DOHH2 (cell line): ENCODE results near the gene DAAM2.

Source experiments
- H3F3A ChIP-seq: fragments of 200-600 bp; sonication (generic), shearing (Covaris generic); 2 replicates; pipeline ENCODE4 v1.6.0; 2016; ENCODE audit warnings: antibody characterized with exemption, mild to moderate bottlenecking; ENCODE audit not compliant: control insufficient read depth, insufficient read depth
- H3K27ac ChIP-seq: fragments of 200-600 bp; sonication (generic); 2 replicates; pipeline ENCODE4 v1.5.1; 2014; ENCODE audit warnings: low read depth, mild to moderate bottlenecking, low read length, moderate library complexity
- H3K27me3 ChIP-seq: fragments of 200-600 bp; sonication (generic); 2 replicates; pipeline ENCODE4 v1.6.1; 2014; ENCODE audit warnings: mild to moderate bottlenecking, low read length, mixed read lengths; ENCODE audit not compliant: control insufficient read depth
- H3K36me3 ChIP-seq: fragments of 200-600 bp; sonication (generic); 2 replicates; pipeline ENCODE4 v1.6.1; 2014; ENCODE audit warnings: mild to moderate bottlenecking, low read length, moderate library complexity, mixed read lengths; ENCODE audit not compliant: control insufficient read depth
- H3K4me1 ChIP-seq: fragments of 200-600 bp; sonication (generic); 2 replicates; pipeline ENCODE4 v1.6.1; 2014; ENCODE audit warnings: mild to moderate bottlenecking, low read length, mixed read lengths; ENCODE audit not compliant: control insufficient read depth
- H3K4me2 ChIP-seq: fragments of 200-600 bp; sonication (generic); 2 replicates; pipeline ENCODE4 v1.6.0; 2014; ENCODE audit warnings: mild to moderate bottlenecking, low read length, moderate library complexity
- H3K4me3 ChIP-seq: fragments of 200-600 bp; sonication (generic); 2 replicates; pipeline ENCODE4 v1.5.1; 2014; ENCODE audit warnings: mild to moderate bottlenecking, low read length, mixed read lengths
- H3K79me2 ChIP-seq: fragments of 200-600 bp; sonication (generic); 2 replicates; pipeline ENCODE4 v1.6.1; 2014; ENCODE audit warnings: mild to moderate bottlenecking, low read length, mixed read lengths; ENCODE audit not compliant: control insufficient read depth
- H3K9me2 ChIP-seq: fragments of 200-600 bp; sonication (generic); replicated peaks from 2 replicates; pipeline ENCODE4 v1.6.1; 2014; ENCODE audit warnings: mild to moderate bottlenecking, low read length, mixed read lengths; ENCODE audit not compliant: control insufficient read depth
- H3K9me3 ChIP-seq: fragments of 200-600 bp; sonication (generic); 2 replicates; pipeline ENCODE4 v1.6.1; 2014; ENCODE audit warnings: antibody characterized with exemption, low read length, mixed read lengths; ENCODE audit not compliant: control insufficient read depth, insufficient read depth
- H4K20me1 ChIP-seq: fragments of 200-600 bp; sonication (generic); 2 replicates; pipeline ENCODE4 v1.6.0; 2014; ENCODE audit warnings: low read depth, mild to moderate bottlenecking, antibody characterized with exemption, low read length, moderate library complexity; ENCODE audit not compliant: control insufficient read depth, insufficient read depth
- CTCF ChIP-seq: fragments of 200-600 bp; sonication (generic); IDR thresholded peaks from one replicate; pipeline ENCODE4 v1.5.1; 2014; ENCODE audit warnings: antibody characterized with exemption, mild to moderate bottlenecking, low read depth, low read length; ENCODE audit not compliant: poor library complexity, severe bottlenecking
- EZH2phosphoT487 ChIP-seq: fragments of 200-600 bp; sonication (generic); IDR thresholded peaks from 2 replicates; pipeline ENCODE4 v1.6.1; 2017; ENCODE audit warnings: borderline replicate concordance, mild to moderate bottlenecking, antibody characterized with exemption, low read length, moderate library complexity, mixed read lengths

Gene DAAM2

GRCh38 chr6:39853604-39854003, 61.4 kb downstream of the DAAM2 start:
- TF ChIP-seq EZH2phosphoT487 = no peak
- no peaks in the 10 kb centered on the region for H3K9me3 ChIP-seq
- H3K4me2 ChIP-seq = no peak overlapping the region
- 0 out of 2 replicates have a peak, but pooled peaks cover 2% of the 10 kb centered on the region for H3K4me1 ChIP-seq
- no peaks in the 10 kb centered on the region for H3F3A ChIP-seq
- H3K9me2 ChIP-seq = no peaks in the 10 kb centered on the region
- no peaks in the 10 kb centered on the region for H3K79me2 ChIP-seq
- no peak overlapping the region for H3K27ac ChIP-seq
- H4K20me1 ChIP-seq = no peaks in the 10 kb centered on the region
- H3K4me3 ChIP-seq = no peak overlapping the region
- no peaks in the 10 kb centered on the region for H3K27me3 ChIP-seq
- no peaks in the 10 kb centered on the region for H3K36me3 ChIP-seq

- Histone ChIP-seq H3K27me3 (no peaks in the 10 kb centered on the region), H3K36me3 (no peaks in the 10 kb centered on the region), H3K4me3 (no peak overlapping the region), H3K79me2 (no peaks in the 10 kb centered on the region), H3K4me1 (0 out of 2 replicates have a peak, but pooled peaks cover 2% of the 10 kb centered on the region), H3F3A (no peaks in the 10 kb centered on the region), H3K27ac (no peak overlapping the region), H4K20me1 (no peaks in the 10 kb centered on the region), H3K9me2 (no peaks in the 10 kb centered on the region), H3K4me2 (no peak overlapping the region), H3K9me3 (no peaks in the 10 kb centered on the region)
- no peak for TF ChIP-seq EZH2phosphoT487
- TF ChIP-seq CTCF = no peak
Measured at GRCh38 chr6:39855356-39855995, 63.3 kb downstream of the DAAM2 start.

- H3K36me3 ChIP-seq = no peaks in the 10 kb centered on the region
- H3K79me2 ChIP-seq = no peaks in the 10 kb centered on the region
- no peak overlapping the region for H3K4me2 ChIP-seq
- H3K27me3 ChIP-seq = no peaks in the 10 kb centered on the region
- no peaks in the 10 kb centered on the region for H3K4me1 ChIP-seq
- H4K20me1 ChIP-seq = no peaks in the 10 kb centered on the region
- TF ChIP-seq EZH2phosphoT487 (no peak), CTCF (no peak)
- H3K27ac ChIP-seq = no peak overlapping the region
- no peaks in the 10 kb centered on the region for H3K9me2 ChIP-seq
- H3K9me3 ChIP-seq = no peaks in the 10 kb centered on the region
- no peak overlapping the region for H3K4me3 ChIP-seq
- no peaks in the 10 kb centered on the region for H3F3A ChIP-seq
Measured at GRCh38 chr6:39859025-39859424, 66.8 kb downstream of the DAAM2 start.

GRCh38 chr6:39861663-39862062, 69.5 kb downstream of the DAAM2 start:
- Histone ChIP-seq H4K20me1 (no peaks in the 10 kb centered on the region), H3F3A (no peaks in the 10 kb centered on the region), H3K27ac (no peak overlapping the region), H3K4me3 (no peak overlapping the region), H3K9me2 (no peaks in the 10 kb centered on the region), H3K4me1 (no peaks in the 10 kb centered on the region), H3K4me2 (no peak overlapping the region), H3K9me3 (no peaks in the 10 kb centered on the region), H3K79me2 (no peaks in the 10 kb centered on the region), H3K27me3 (no peaks in the 10 kb centered on the region), H3K36me3 (no peaks in the 10 kb centered on the region)
- no peak for TF ChIP-seq EZH2phosphoT487
- no peak for TF ChIP-seq CTCF
